GM12873 (cell line): Measurements from ENCODE around the gene SUSD3.

Source experiments
- CTCF ChIP-seq: IDR thresholded peaks from 2 replicates; pipeline ENCODE4 v1.5.1; 2012; ENCODE audit warnings: low read depth, mild to moderate bottlenecking, moderate library complexity, low read length, control low read depth; ENCODE audit not compliant: insufficient read depth; ENCODE audit errors: missing control alignments

The SUSD3 gene

DNA sequence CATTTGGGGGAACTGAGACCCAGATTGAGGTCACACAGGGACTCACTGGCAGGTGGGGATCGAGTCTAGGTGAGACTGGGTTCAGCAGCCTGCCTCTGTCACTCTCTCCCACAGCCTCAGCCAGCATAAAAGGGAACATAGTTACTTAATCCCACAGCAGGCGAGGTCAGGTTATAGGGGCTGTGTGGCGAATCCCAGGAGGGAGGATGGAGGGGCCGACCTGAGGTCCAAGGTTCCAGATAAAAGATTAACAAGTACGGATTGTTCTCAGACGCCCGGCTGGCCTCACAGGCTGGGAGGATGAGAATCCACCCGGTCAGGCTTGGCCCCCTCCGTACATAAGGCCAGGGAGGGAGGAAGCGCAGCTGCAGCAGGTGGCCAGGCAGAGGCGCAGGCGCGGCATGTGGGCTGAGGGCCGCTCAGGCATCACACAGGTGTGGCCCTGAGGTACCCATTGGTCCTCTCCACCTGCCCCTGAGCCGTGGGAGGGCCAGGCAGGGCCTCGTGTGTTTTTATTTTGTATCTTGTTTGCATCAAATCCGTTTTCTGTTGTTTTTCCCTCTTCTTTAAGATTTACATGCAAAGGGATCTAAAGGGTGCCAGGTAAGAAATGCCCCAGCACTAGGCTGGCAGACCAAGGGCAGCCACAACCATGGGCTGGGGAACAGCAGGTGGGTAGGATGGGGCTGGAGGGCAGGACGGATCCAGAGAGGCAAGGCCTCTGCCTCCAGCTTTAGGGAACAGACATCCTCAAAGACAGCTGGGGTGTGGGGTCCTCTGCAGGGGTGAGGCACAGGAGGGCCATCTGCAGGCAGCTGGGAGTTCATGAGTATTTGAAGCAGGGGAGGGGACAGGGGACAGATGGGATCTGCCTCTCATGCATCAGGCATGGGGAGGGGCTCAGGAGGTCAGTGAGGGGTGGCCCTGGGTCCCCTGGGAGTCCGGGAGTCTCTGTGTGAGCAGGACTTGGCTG is 3.6 kb downstream of the SUSD3 start:
- peak; percentile 22 for TF ChIP-seq CTCF

DNA sequence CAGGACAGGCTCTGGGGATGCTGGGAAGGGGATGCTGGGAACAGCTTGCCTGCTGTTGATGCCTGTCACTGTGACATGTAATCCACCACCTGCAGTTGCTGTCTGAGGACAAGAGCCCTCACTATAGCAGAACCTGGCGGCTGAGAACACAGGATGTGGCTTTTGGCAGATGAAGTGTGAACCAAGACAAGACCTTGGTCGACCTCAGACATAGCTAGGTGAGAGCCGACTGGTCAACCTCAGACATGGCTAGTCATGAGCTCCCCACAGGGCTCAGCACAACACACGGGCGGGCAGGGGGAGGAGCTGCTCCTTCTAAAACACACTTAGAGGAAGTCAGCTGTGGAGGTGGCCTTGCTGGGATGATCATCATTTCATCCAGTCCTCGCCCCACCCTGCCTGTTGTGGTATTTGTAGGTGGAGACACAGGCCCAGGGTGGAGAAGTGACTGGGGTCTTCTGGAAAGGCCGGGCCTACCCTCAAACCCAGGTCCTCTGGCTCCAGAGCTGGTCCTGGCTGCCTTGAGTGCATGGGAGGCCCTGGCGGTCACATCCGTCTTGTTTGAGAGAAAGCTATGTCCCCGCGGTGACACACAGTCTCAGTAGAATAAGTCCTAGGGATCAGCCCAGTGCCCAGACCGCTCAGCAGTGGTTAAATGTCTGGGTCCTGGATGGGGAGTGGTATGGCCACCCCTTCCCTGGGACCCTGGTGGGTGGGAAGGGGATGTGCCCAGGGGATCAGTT is 6.1 kb downstream of the SUSD3 start:
- no peak for TF ChIP-seq CTCF

GRCh38 chr9:93065135-93065720 is 6.7 kb downstream of the SUSD3 start:
- no peak for TF ChIP-seq CTCF

DNA sequence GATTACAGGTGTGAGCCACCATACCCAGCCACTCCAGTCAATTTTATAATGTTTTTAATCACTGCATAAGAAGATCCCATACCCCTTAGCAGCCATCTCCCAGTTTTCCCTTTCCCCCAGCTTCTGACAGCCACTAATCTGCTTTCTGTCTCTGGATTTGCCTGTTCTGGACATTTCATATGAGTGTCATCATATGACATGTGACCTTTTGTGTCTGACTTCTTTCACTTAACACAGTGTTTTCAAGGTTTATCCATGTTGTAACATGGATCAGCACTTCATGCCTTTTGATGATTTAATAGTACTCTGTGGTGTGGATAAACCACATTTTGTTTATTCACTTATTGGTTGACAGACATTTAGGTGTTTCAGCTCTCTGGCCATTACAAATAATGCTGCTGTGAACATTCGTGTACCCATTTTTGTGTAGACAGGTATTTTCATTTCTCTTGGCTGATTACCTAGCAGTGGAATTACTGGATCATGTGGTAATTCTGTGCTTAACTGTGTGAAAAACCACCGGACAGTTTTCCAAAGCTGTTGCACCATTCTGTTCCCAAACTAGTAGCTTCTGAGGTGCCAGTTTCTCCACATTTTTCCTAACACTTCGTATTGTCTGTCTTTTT is 8.6 kb downstream of the SUSD3 start:
- no peak for TF ChIP-seq CTCF

DNA sequence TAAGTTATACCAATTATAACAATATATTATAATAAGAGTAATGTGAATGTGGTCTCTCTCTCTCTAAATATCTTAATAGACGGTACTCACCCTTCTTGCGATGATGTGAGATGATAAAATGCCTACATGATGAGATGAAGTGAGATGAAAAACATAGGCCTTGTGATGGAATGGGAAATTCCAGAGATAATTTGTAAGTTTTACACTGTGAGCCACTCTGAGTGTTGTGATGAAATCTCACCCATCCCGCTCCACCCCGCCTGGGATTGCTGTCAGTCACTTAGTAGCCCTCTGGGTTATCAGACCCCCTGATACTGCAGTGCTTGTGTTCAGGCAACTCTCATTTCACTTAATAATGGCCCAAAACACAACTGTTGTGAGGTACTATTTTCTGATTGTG is 10.5 kb downstream of the SUSD3 start:
- no peak for TF ChIP-seq CTCF

DNA sequence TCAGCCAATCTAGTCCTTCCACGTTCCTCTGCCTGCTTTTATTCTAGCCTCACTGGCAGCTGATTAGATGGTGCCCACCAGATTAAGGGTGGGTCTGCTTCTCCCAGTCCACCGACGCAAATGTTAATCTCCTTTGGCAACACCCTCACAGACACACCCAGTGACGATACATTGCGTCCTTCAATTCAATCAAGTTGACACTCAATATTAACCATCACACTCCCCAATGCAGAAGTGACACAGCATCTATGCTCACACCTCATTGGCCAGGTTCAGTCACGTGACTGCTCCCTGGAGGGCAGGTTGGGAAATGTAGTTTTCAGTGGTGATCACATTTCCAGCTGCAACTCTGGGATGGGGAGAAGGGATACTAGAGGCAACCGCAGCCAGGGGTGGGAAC is 13.0 kb downstream of the SUSD3 start:
- no peak for TF ChIP-seq CTCF
